Fibroblast of villous mesenchyme (primary cell): ENCODE results near the gene ARHGAP45. TPM values are rescaled to one million over a fixed set of nuclear protein-coding genes. Genes with fewer than 3 reads are reported as not detected.

Experiments used
- DNase-seq: peaks from one replicate; pipeline ENCODE4 v3.0.0-alpha.2; 2010; ENCODE audit warnings: low read depth
- H3K4me3 ChIP-seq: 2 replicates; pipeline ENCODE4 v1.5.1; 2011; ENCODE audit warnings: low read depth, mild to moderate bottlenecking, low read length
- CTCF ChIP-seq: IDR thresholded peaks from 2 replicates; pipeline ENCODE4 v1.5.1; 2012; ENCODE audit warnings: low read depth, mild to moderate bottlenecking, low read length; ENCODE audit not compliant: insufficient read depth
- total RNA-seq: library from RNA; depleted of rRNA; stranded (reverse); fragments of >200 nt; gene quantifications from 2 replicates; pipeline ENCODE4 v1.2.3, GENCODE V29; 2012

ARHGAP45 gene
- total RNA-seq, 1 donor = 0.43 TPM

DNA sequence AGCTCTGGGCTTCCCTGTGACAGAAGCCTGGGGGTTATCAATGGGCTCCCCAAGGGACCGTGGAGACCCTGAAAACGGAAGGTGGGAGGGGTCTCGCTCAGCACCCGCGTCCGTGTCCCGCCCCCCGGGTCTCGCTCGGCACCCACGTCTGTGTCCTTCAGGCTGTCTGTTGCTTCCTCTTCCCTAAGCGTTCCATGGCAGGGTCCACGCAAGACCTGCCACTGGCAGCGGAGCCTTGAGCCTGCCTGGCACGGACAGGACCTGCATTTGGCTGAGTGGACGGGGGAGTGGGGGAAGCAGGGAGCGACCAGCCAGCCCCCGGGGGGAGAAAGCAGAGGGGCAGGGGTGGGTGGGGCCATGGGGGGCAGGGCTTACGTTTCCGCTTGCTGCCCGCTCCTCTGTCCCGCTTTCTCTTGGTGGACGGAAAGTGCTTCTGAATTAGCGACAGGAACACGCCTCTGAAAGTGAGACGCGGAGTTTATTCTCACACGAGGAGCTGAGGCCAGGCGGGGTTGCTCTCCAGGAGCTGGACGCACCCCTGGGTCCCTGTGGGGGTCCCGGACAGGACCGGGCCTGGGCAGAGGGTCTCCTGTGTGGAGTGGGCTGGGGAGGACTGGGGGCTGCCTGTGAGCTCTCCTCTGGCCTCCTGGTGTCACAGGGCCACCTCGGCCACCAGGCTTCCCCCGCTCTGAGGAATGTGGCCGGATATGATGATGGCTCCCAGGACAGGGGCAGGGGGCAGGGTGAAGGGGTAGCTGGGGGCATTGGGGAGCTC lies 48.9 kb downstream of the ARHGAP45 start:
- H3K4me3 ChIP-seq = no peak overlapping the region
- no peak for TF ChIP-seq CTCF
- DNase-seq = no peak

DNA sequence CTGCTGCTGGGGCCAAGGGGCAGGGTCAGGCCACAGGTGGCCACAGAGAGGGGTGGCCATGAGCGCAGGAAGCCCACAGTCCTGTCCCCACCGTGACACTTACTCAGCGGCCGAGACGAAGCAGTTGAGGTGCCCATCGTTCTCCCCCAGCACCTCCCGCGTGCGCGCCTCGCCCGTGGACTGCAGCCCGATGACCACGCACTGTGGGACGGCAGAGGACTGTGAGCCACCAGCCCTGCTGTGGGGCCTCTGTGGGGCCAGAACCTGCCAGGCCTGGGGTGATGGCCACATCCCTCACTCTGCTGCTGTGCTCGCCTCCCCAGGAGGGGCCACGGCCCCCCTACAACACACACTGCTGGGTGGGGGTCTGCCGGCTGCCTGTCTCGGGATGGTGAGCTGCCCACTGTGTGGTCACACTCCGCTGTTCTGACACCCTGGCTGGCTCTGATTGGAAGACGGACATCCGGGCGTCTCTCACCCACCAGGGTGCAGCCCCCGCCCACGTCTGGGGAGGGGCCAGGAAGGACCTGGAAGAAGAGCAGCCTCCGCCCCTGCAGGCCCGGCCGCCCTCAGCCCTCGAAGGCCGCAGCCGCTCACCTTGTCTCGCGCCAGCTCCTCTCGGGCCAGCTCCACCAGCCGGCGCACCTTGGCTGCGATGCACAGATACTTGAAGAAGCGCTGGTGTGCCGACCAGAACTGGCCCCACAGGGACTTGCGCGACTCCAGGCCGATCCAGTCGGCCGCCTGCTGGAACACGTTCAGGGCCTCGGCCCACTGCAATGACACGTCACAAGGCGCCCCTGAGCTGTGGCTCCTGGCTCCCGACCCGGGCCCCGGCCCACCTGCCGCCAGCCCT lies 50.0 kb downstream of the ARHGAP45 start:
- DNase-seq = no peak

GRCh38 chr19:1117654-1118053 lies 50.7 kb downstream of the ARHGAP45 start:
- no peak for DNase-seq
- TF ChIP-seq CTCF = no peak
- H3K4me3 ChIP-seq = no peak overlapping the region

More for the DNA sequence above, 50.0 kb downstream of the ARHGAP45 start:
- no peak for TF ChIP-seq CTCF
- no peak overlapping the region for H3K4me3 ChIP-seq

- no peak overlapping the region for H3K4me3 ChIP-seq
- TF ChIP-seq CTCF = no peak
Observed at GRCh38 chr19:1118999-1119398, 52.0 kb downstream of the ARHGAP45 start.

DNA sequence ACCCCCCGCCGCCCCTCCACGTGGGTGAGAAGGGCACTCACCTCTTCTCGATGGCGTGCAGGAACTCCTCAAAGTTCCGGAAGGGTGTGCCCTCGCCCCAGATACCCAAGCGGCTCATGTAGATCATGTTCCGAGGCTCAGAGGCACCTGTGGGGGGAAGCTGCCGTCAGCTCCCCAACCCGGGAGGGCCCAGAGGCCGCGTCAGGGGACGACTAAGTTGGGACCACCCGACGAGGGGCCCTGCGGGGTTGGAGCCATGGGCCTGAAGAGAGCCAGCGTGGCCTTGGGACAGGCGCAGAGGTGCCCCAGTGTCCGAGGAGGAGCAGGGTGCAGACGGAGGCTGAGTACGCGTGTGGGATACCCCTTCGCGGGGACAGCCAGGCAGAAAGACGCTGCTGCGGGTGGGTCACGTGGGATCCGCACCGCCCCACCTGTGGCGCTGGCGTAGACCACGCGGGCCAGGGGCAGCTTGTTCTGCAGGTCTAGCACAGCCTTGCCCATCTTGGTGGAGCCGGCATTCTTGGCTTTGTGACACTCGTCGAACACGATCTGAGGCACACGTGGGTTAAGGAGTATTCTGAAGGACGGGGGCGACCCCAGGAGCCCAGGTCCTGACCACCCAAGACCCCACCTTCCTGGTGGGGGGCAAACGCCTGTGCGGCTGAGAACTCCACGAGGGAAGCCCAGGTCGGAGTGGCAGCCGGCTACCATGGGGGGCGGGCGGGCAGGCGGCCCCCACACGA lies 52.7 kb downstream of the ARHGAP45 start:
- no peak for TF ChIP-seq CTCF
- H3K4me3 ChIP-seq = no peak overlapping the region
- DNase-seq = no peak

More at GRCh38 chr19:1118999-1119398, 52.0 kb downstream of the ARHGAP45 start:
- DNase-seq = no peak

DNA sequence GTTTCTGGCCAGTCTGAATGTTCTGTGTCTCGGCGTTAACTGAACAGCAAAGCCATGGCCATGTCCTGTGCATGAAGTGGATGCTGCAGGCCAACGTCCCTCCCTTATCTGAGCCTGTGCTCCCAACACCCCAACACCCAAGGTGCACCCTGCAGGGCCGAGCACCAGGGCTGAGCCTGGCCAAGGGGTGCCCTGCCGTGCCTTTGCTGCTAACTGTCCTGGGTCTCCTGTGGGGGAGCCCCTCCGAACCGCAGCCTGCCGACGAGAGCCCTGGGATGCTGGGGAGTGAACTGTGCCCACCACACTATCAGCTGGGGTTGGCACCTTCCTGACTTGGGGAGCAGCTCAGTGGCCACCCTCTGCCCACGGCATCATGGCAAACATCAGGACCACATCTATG lies 54.4 kb downstream of the ARHGAP45 start:
- no peak for TF ChIP-seq CTCF
- DNase-seq = no peak
- H3K4me3 ChIP-seq = no peak overlapping the region
